HepG2 (cell line): ENCODE data around the gene PIEZO1. TPM values are rescaled to one million over a fixed set of nuclear protein-coding genes. Genes with fewer than 3 reads are reported as not detected.
A peak's percentile ranks its signal among the peaks of the same experiment; 100 is the strongest.

Experiments
- ATAC-seq: fragments of 200-7000 bp; cut with Tn5 transposase; 3 replicates; pipeline ENCODE4 v1.9.1; 2020; ENCODE audit warnings: mild to moderate bottlenecking, moderate library complexity
- BruUV-seq: library from RNA; stranded (reverse); fragments of 400-500 nt; replicated peaks from 2 replicates; lab custom pipeline; 2021; lab: Mats Ljungman, UMichigan
- CTCF ChIA-PET: fragments of 300-600 bp; formaldehyde crosslinking; extraction: SDS; loops from one replicate; lab custom pipeline; 2021; ENCODE audit warnings: low total read pairs, inconsistent platforms, low intra/inter-chr PET ratio; lab: Yijun Ruan, JAX
- POLR2A ChIA-PET: fragments of 350-600 bp; sonication (Branson Sonifier 250); formaldehyde crosslinking; loops from one replicate; lab custom pipeline; 2020; ENCODE audit warnings: antibody characterized with exemption, inconsistent platforms; lab: Yijun Ruan, JAX
- DNase-seq: peaks from one replicate; pipeline ENCODE4 v3.0.0-alpha.2; 2015; ENCODE audit warnings: low spot score
- FAIRE-seq: peaks from 3 replicates; lab custom pipeline; 2011; peaks lifted over from hg19 to GRCh38; lab: Jason Lieb, UNC
- H2AFZ ChIP-seq: one replicate; pipeline ENCODE4 v1.6.1; 2011; ENCODE audit warnings: low read length, inconsistent platforms
- H3K27ac ChIP-seq: fragments of 300-600 bp; 3 replicates; pipeline ENCODE4 v1.8.0; 2011; ENCODE audit warnings: mixed run types, mild to moderate bottlenecking, mixed read lengths, low read length, inconsistent platforms; ENCODE audit not compliant: insufficient read depth; ENCODE audit errors: extremely low read length
- H3K27me3 ChIP-seq, 2 experiments: fragments of 200-600 bp in 1 of 2; 2 replicates in 1 of 2; 3 replicates in 1 of 2; pipeline versions ENCODE4 v1.6.0 to v1.8.0; 2011; ENCODE audit warnings: low read length in 2 of 2, mild to moderate bottlenecking in 2 of 2, moderate library complexity in 2 of 2, inconsistent platforms in 1 of 2; ENCODE audit not compliant: insufficient read depth in 2 of 2, control insufficient read depth in 1 of 2
- H3K36me3 ChIP-seq, 2 experiments: fragments of 200-600 bp in 1 of 2; replicated peaks in 1 of 2; 2 replicates in 1 of 2; 3 replicates in 1 of 2; pipeline versions ENCODE4 v1.5.1 to v1.8.0; 2011; ENCODE audit warnings: low read length in 2 of 2, inconsistent platforms in 1 of 2; ENCODE audit not compliant: insufficient read depth in 2 of 2, control insufficient read depth in 1 of 2
- H3K4me1 ChIP-seq: 2 replicates; pipeline ENCODE4 v1.5.1; 2012; ENCODE audit warnings: low read length, inconsistent platforms; ENCODE audit not compliant: insufficient read depth
- H3K4me2 ChIP-seq: 2 replicates; pipeline ENCODE4 v1.6.0; 2011; ENCODE audit warnings: low read depth, low read length, inconsistent platforms
- H3K4me3 ChIP-seq, 3 experiments: fragments of 200-600 bp in 1 of 3; sonication (generic), shearing (Covaris generic) in 1 of 3; replicated peaks in 1 of 3; 2 replicates each; pipeline ENCODE4 v1.5.1; 2011 to 2016; ENCODE audit warnings: low read length in 3 of 3, inconsistent platforms in 2 of 3, low read depth in 2 of 3, mild to moderate bottlenecking in 2 of 3, control low read depth in 1 of 3, mixed read lengths in 1 of 3; ENCODE audit not compliant: insufficient read depth in 1 of 3
- H3K79me2 ChIP-seq: one replicate; pipeline ENCODE4 v1.6.1; 2011; ENCODE audit warnings: low read length, inconsistent platforms; ENCODE audit not compliant: insufficient read depth
- H3K9ac ChIP-seq: 2 replicates; pipeline ENCODE4 v1.6.0; 2011; ENCODE audit warnings: mild to moderate bottlenecking, low read depth, low read length, inconsistent platforms; ENCODE audit not compliant: insufficient read depth
- H3K9me3 ChIP-seq: 2 replicates; pipeline ENCODE4 v1.5.1; 2012; ENCODE audit warnings: mild to moderate bottlenecking, low read length
- H4K20me1 ChIP-seq: 2 replicates; pipeline ENCODE4 v1.6.0; 2011; ENCODE audit warnings: inconsistent platforms, mild to moderate bottlenecking, low read length, moderate library complexity; ENCODE audit not compliant: insufficient read depth
- ATF7 ChIP-seq, 2 experiments: fragments of 450-650 bp in 1 of 2; sonication (generic) in 1 of 2; formaldehyde crosslinking in 1 of 2; IDR thresholded peaks; 2 replicates each; pipeline versions ENCODE4 v1.4.0 to v1.6.1; 2016 to 2020; ENCODE audit warnings: antibody characterized with exemption in 1 of 2, mild to moderate bottlenecking in 1 of 2, missing genetic modification reagents in 1 of 2
- CCDC6 ChIP-seq: sonication (generic); formaldehyde crosslinking; IDR thresholded peaks from 2 replicates; pipeline ENCODE4 v1.8.1; 2022; ENCODE audit warnings: mild to moderate bottlenecking, missing genetic modification reagents, moderate library complexity
- GABPA ChIP-seq, 2 experiments: IDR thresholded peaks; 2 replicates each; pipeline ENCODE4 v1.6.1; 2011 to 2016; ENCODE audit warnings: low read depth in 2 of 2, low read length in 1 of 2, missing biosample characterization in 1 of 2, missing genetic modification characterization in 1 of 2
- GRHL1 ChIP-seq: sonication (generic); formaldehyde crosslinking; conservative IDR thresholded peaks from 2 replicates; pipeline ENCODE4 v1.8.0; 2022; ENCODE audit warnings: missing genetic modification reagents
- HDAC2 ChIP-seq: sonication (generic); formaldehyde crosslinking; IDR thresholded peaks from 2 replicates; pipeline ENCODE4 v1.4.0; 2020; ENCODE audit warnings: missing genetic modification reagents
- MTF2 ChIP-seq: sonication (generic); formaldehyde crosslinking; IDR thresholded peaks from 2 replicates; pipeline ENCODE4 v1.5.0; 2020; ENCODE audit warnings: missing genetic modification reagents, borderline replicate concordance
- NCOA1 ChIP-seq: sonication (generic); formaldehyde crosslinking; IDR thresholded peaks from 2 replicates; pipeline ENCODE4 v1.9.0; 2021; ENCODE audit warnings: missing genetic modification reagents
- NCOA2 ChIP-seq: sonication (generic); formaldehyde crosslinking; IDR thresholded peaks from 2 replicates; pipeline ENCODE4 v1.8.0; 2022; ENCODE audit warnings: inconsistent platforms
- NPAS2 ChIP-seq: sonication (generic); formaldehyde crosslinking; IDR thresholded peaks from 2 replicates; pipeline ENCODE4 v1.8.0; 2022; ENCODE audit warnings: mild to moderate bottlenecking, missing genetic modification reagents, borderline replicate concordance
- RAD21 ChIP-seq: fragments of 450-650 bp; formaldehyde crosslinking; IDR thresholded peaks from 2 replicates; pipeline ENCODE4 v1.5.0; 2020; ENCODE audit warnings: mild to moderate bottlenecking
- SMAD3 ChIP-seq: sonication (generic); formaldehyde crosslinking; IDR thresholded peaks from 2 replicates; pipeline ENCODE4 v1.4.0; 2020; ENCODE audit warnings: missing genetic modification reagents
- SOX5 ChIP-seq: IDR thresholded peaks from 2 replicates; pipeline ENCODE4 v1.6.1; 2016; ENCODE audit warnings: borderline replicate concordance
- SOX6 ChIP-seq, 2 experiments: fragments of 450-650 bp in 1 of 2; sonication (generic) in 1 of 2; formaldehyde crosslinking in 1 of 2; IDR thresholded peaks; 2 replicates each; pipeline versions ENCODE4 v1.4.0 to v1.6.1; 2017 to 2020; ENCODE audit warnings: antibody characterized with exemption in 1 of 2, mild to moderate bottlenecking in 1 of 2, missing genetic modification reagents in 1 of 2
- ZBTB38 ChIP-seq: sonication (generic); formaldehyde crosslinking; IDR thresholded peaks from 2 replicates; pipeline ENCODE4 v1.5.1; 2020; ENCODE audit warnings: mild to moderate bottlenecking, missing genetic modification reagents
- ZNF317 ChIP-seq: sonication (generic); formaldehyde crosslinking; IDR thresholded peaks from 2 replicates; pipeline ENCODE4 v1.5.0; 2020; ENCODE audit warnings: mild to moderate bottlenecking, missing genetic modification reagents
- ZNF589 ChIP-seq: sonication (generic); formaldehyde crosslinking; conservative IDR thresholded peaks from 2 replicates; pipeline ENCODE4 v1.8.0; 2022; ENCODE audit warnings: mild to moderate bottlenecking, moderate library complexity, missing genetic modification reagents
- ZNF703 ChIP-seq: sonication (generic); formaldehyde crosslinking; IDR thresholded peaks from 2 replicates; pipeline ENCODE4 v1.5.1; 2020; ENCODE audit warnings: missing genetic modification reagents, mild to moderate bottlenecking, moderate library complexity, borderline replicate concordance
- WGBS: methylation state at CpG from one replicate; pipeline ENCODE4 v1.1.6; 2017; ENCODE audit warnings: low lambda C conversion rate; 5-methylcytosine and 5-hydroxymethylcytosine counted together
- in situ Hi-C: cut with HindIII; loops from 2 replicates; pipeline ENCODE4 v1.10.0; 2017; ENCODE audit warnings: low pct_unique_long_range_greater_than_20kb; ENCODE audit not compliant: extremely low pct_ligation_motif_present
- intact Hi-C: fragments of 100-400 bp; cut with micrococcal nuclease; formaldehyde crosslinking; loops from one replicate; pipeline ENCODE4 v1.10.0; 2022; ENCODE audit not compliant: unreplicated experiment
- polyA plus RNA-seq, 8 experiments: library from polyadenylated mRNA; depleted of rRNA in 3 of 8; stranded (reverse) in 7 of 8; unstranded in 1 of 8; fragments of >200 nt; fragmentation: Illumina TruSeq in 4 of 8; extraction: Trizol in 4 of 8; gene quantifications; 2 replicates each; pipeline versions ENCODE4 v1.2.1 to v1.2.3, GENCODE V29; 2011 to 2016; ENCODE audit warnings: low read depth in 4 of 8, missing spikeins in 1 of 8, mixed read lengths in 1 of 8; ENCODE audit not compliant: insufficient read depth in 1 of 8
- total RNA-seq, 5 experiments: library from RNA; depleted of rRNA; stranded (reverse); fragments of >200 nt; fragmentation: Illumina TruSeq; extraction: Trizol; gene quantifications; 2 replicates each; pipeline ENCODE4 v1.2.3, GENCODE V29; 2016; ENCODE audit warnings: low read depth in 1 of 5
- TF ChIP-seq, protein P1 (sequence below): sonication (generic); formaldehyde crosslinking; conservative IDR thresholded peaks from 2 replicates; pipeline ENCODE4 v1.4.0; 2020; ENCODE audit warnings: missing genetic modification reagents

PIEZO1 gene
- total and polyA plus RNA-seq, 2 of the 13 experiments (the other 11 are each of a cell fraction or from before 2014, with no cell fraction given): 67.9 to 85.0 TPM

GRCh38 chr16:88700636-88701482 lies 84.2 kb downstream of the PIEZO1 start:
- ChIA-PET POLR2A (interaction anchor here (1.1 to 1.9 kb wide), 2 partner anchors 14 to 78 kb away, joined by 3 to 11 read pairs; partner anchors contain the start of gene SNAI3), CTCF (no interaction called here)
- peak; percentile 91 for DNase-seq
- peak; percentile 81 for ATAC-seq
- peak overlapping the region; percentile 53 for H3K9ac ChIP-seq
- peak overlapping the region; percentile 21 to 64 (median 47); a peak in 5 of 6 replicates for H3K4me3 ChIP-seq
- H2AFZ ChIP-seq: no peak overlapping the region
- H3K9me3 ChIP-seq: no peaks in the 10 kb centered on the region
- no peaks in the 10 kb centered on the region for H4K20me1 ChIP-seq
- H3K27ac ChIP-seq: peak overlapping the region; percentile 59
- H3K36me3 ChIP-seq: peaks cover 11 to 12% of the 10 kb centered on the region in 2 experiments; a peak in 4 of 5 replicates
- peak overlapping the region; percentile 77 for H3K4me2 ChIP-seq
- H3K27me3 ChIP-seq: no peaks in the 10 kb centered on the region
- H3K79me2 ChIP-seq: peaks cover 14% of the 10 kb centered on the region
- in situ Hi-C loops (no loop called here), intact Hi-C loops (loop anchor here (2.0 kb wide), 1 partner anchor 38 kb away; the partner anchor contains the start of gene MVD)
- FAIRE-seq: peak; percentile 67
- H3K4me1 ChIP-seq: peaks cover 56% of the 10 kb centered on the region
- no TSS peak for BruUV-seq
- WGBS: 34% methylated on average over 33 of the region's 42 CpGs
- peak; percentile 87; the same call in 1 of the 2 replicates for TF ChIP-seq NPAS2 (CRISPR knock-in tag)
- 0 out of 2 replicates have a peak, but pooled peaks have one; percentile 47 for TF ChIP-seq ZNF589 (CRISPR knock-in tag)
- TF ChIP-seq SOX5: peak; percentile 60; the same call in 1 of the 2 replicates
- TF ChIP-seq ZNF703 (CRISPR knock-in tag): no peak
- peak; percentile 94 for TF ChIP-seq HDAC2 (CRISPR knock-in tag)
- no peak for TF ChIP-seq MTF2 (CRISPR knock-in tag)
- no peak for TF ChIP-seq SMAD3 (CRISPR knock-in tag)
- TF ChIP-seq CCDC6 (CRISPR knock-in tag): peak; percentile 56; the same call in 1 of the 2 replicates
- no peak for TF ChIP-seq GRHL1 (CRISPR knock-in tag)
- TF ChIP-seq ZBTB38 (CRISPR knock-in tag): peak; percentile 88
- no peak for TF ChIP-seq ATF7 (IDR thresholded peaks at IDR 0.05)
- TF ChIP-seq ATF7 (CRISPR knock-in tag; IDR thresholded peaks at IDR 0.05): no peak
- TF ChIP-seq RAD21 (CRISPR knock-in tag): peak; percentile 13
- TF ChIP-seq NCOA1 (CRISPR knock-in tag): 0 out of 2 replicates have a peak, but pooled peaks have one; percentile 20
- peak; percentile 72 for TF ChIP-seq NCOA2
- peak; percentile 66; the same call in 1 of the 2 replicates for TF ChIP-seq ZNF317 (CRISPR knock-in tag)
- no peak for TF ChIP-seq GABPA (IDR thresholded peaks at IDR 0.05; ENCODE audit: low read depth, low read length)
- peak; percentile 93 for TF ChIP-seq GABPA (CRISPR knock-in tag; IDR thresholded peaks at IDR 0.05; ENCODE audit: low read depth)
- no peak for TF ChIP-seq SOX6 (IDR thresholded peaks at IDR 0.05)
- peak; percentile 72 for TF ChIP-seq SOX6 (CRISPR knock-in tag; IDR thresholded peaks at IDR 0.05)
- TF ChIP-seq, protein P1, sequence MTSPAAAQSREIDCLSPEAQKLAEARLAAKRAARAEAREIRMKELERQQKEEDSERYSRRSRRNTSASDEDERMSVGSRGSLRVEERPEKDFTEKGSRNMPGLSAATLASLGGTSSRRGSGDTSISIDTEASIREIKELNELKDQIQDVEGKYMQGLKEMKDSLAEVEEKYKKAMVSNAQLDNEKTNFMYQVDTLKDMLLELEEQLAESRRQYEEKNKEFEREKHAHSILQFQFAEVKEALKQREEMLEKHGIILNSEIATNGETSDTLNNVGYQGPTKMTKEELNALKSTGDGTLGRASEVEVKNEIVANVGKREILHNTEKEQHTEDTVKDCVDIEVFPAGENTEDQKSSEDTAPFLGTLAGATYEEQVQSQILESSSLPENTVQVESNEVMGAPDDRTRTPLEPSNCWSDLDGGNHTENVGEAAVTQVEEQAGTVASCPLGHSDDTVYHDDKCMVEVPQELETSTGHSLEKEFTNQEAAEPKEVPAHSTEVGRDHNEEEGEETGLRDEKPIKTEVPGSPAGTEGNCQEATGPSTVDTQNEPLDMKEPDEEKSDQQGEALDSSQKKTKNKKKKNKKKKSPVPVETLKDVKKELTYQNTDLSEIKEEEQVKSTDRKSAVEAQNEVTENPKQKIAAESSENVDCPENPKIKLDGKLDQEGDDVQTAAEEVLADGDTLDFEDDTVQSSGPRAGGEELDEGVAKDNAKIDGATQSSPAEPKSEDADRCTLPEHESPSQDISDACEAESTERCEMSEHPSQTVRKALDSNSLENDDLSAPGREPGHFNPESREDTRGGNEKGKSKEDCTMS (CRISPR knock-in tag): no peak
